ENCODE results near the gene RASAL3. TPM values are rescaled to one million over a fixed set of nuclear protein-coding genes. Genes with fewer than 3 reads are reported as not detected.

RASAL3 gene
- total and polyA plus RNA-seq, 2 donors (not counting 1 experiment from before 2014, with no cell fraction given): not detected

GRCh38 chr19:15445227-15445605, 19.1 kb downstream of the RASAL3 start:
- no peaks in the 10 kb centered on the region for H3K9me3 ChIP-seq (ENCODE audit: control insufficient read depth, insufficient read depth, low read depth, low read length)
- H3K27me3 ChIP-seq (ENCODE audit: control insufficient read depth, insufficient read depth, low read length): no peaks in the 10 kb centered on the region
- TF ChIP-seq EZH2 (IDR thresholded peaks at IDR 0.05; ENCODE audit: low read length, missing control alignments) (no peak), CTCF (conservative IDR thresholded peaks at IDR 0.05 in 1 of 2, IDR thresholded peaks at IDR 0.05 in 1 of 2; ENCODE audit: low read depth in 1 of 2, low read length in 2 of 2) (no peak)
- H3K9ac ChIP-seq (ENCODE audit: insufficient read depth, low read length): no peak overlapping the region
- no peak overlapping the region for H2AFZ ChIP-seq (ENCODE audit: low read length)
- H3K79me2 ChIP-seq (ENCODE audit: control insufficient read depth, insufficient read depth, low read length): no peaks in the 10 kb centered on the region
- DNase-seq (ENCODE audit: low read depth in 2 of 2): no peak
- no peak overlapping the region for H3K27ac ChIP-seq (ENCODE audit: insufficient read depth, low read length)
- H3K4me1 ChIP-seq (ENCODE audit: control insufficient read depth, extremely low read depth, insufficient read depth, low read length): no peaks in the 10 kb centered on the region
- H3K4me3 ChIP-seq (replicated peaks in 1 of 4; ENCODE audit: control extremely low read depth in 1 of 4, insufficient read depth in 1 of 4, low read depth in 3 of 4, low read length in 4 of 4): no peak overlapping the region
- H3K4me2 ChIP-seq (ENCODE audit: extremely low read depth, insufficient read depth, low read length): no peak overlapping the region
- H3K36me3 ChIP-seq (ENCODE audit: control insufficient read depth, insufficient read depth, low read length): no peaks in the 10 kb centered on the region
- H4K20me1 ChIP-seq (ENCODE audit: control insufficient read depth, extremely low read depth, insufficient read depth, low read length): no peaks in the 10 kb centered on the region

GRCh38 chr19:15444505-15445226, 19.7 kb downstream of the RASAL3 start:
- Histone ChIP-seq H3K9ac (ENCODE audit: insufficient read depth, low read length) (no peak overlapping the region), H3K4me2 (ENCODE audit: extremely low read depth, insufficient read depth, low read length) (no peak overlapping the region), H3K27ac (ENCODE audit: insufficient read depth, low read length) (no peak overlapping the region), H3K27me3 (ENCODE audit: control insufficient read depth, insufficient read depth, low read length) (no peaks in the 10 kb centered on the region), H3K4me3 (replicated peaks in 1 of 4; ENCODE audit: control extremely low read depth in 1 of 4, insufficient read depth in 1 of 4, low read depth in 3 of 4, low read length in 4 of 4) (no peak overlapping the region), H3K79me2 (ENCODE audit: control insufficient read depth, insufficient read depth, low read length) (no peaks in the 10 kb centered on the region), H3K4me1 (ENCODE audit: control insufficient read depth, extremely low read depth, insufficient read depth, low read length) (no peaks in the 10 kb centered on the region), H4K20me1 (ENCODE audit: control insufficient read depth, extremely low read depth, insufficient read depth, low read length) (no peaks in the 10 kb centered on the region), H3K36me3 (ENCODE audit: control insufficient read depth, insufficient read depth, low read length) (no peaks in the 10 kb centered on the region), H3K9me3 (ENCODE audit: control insufficient read depth, insufficient read depth, low read depth, low read length) (no peaks in the 10 kb centered on the region), H2AFZ (ENCODE audit: low read length) (no peak overlapping the region)
- DNase-seq (ENCODE audit: low read depth in 2 of 2): no peak
- TF ChIP-seq CTCF (conservative IDR thresholded peaks at IDR 0.05 in 1 of 2, IDR thresholded peaks at IDR 0.05 in 1 of 2; ENCODE audit: low read depth in 1 of 2, low read length in 2 of 2) (no peak), EZH2 (IDR thresholded peaks at IDR 0.05; ENCODE audit: low read length, missing control alignments) (no peak)

DNA sequence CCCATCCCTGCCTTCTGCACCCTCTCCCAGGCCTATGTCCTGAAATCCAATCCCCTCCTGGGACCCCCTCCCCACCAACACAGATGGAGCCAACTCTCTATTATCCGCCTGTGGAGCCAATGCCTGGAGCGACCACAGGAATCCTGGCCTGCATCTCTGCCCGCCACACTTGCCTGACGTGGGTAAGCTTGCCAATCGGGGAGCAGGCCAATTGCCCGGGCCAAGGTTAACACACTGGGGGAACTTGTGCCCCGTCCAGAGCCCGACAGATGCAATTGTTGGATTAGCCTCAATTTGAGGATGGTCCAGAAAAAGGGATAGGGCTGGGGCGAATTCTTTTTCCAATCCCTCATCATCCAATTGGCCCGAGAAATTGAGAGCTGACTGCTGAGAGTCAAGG, 20.5 kb downstream of the RASAL3 start:
- Histone ChIP-seq H3K27me3 (ENCODE audit: control insufficient read depth, insufficient read depth, low read length) (no peaks in the 10 kb centered on the region), H3K4me1 (ENCODE audit: control insufficient read depth, extremely low read depth, insufficient read depth, low read length) (no peaks in the 10 kb centered on the region), H3K79me2 (ENCODE audit: control insufficient read depth, insufficient read depth, low read length) (no peaks in the 10 kb centered on the region), H3K9me3 (ENCODE audit: control insufficient read depth, insufficient read depth, low read depth, low read length) (no peaks in the 10 kb centered on the region), H3K4me3 (replicated peaks in 1 of 4; ENCODE audit: control extremely low read depth in 1 of 4, insufficient read depth in 1 of 4, low read depth in 3 of 4, low read length in 4 of 4) (no peak overlapping the region), H4K20me1 (ENCODE audit: control insufficient read depth, extremely low read depth, insufficient read depth, low read length) (no peaks in the 10 kb centered on the region), H2AFZ (ENCODE audit: low read length) (no peak overlapping the region), H3K9ac (ENCODE audit: insufficient read depth, low read length) (no peak overlapping the region), H3K4me2 (ENCODE audit: extremely low read depth, insufficient read depth, low read length) (no peak overlapping the region), H3K27ac (ENCODE audit: insufficient read depth, low read length) (no peak overlapping the region), H3K36me3 (ENCODE audit: control insufficient read depth, insufficient read depth, low read length) (no peaks in the 10 kb centered on the region)
- no peak for TF ChIP-seq CTCF (conservative IDR thresholded peaks at IDR 0.05 in 1 of 2, IDR thresholded peaks at IDR 0.05 in 1 of 2; ENCODE audit: low read depth in 1 of 2, low read length in 2 of 2)
- no peak for TF ChIP-seq EZH2 (IDR thresholded peaks at IDR 0.05; ENCODE audit: low read length, missing control alignments)
- DNase-seq (ENCODE audit: low read depth in 2 of 2): no peak

Data from fibroblast of lung (primary cell).